WERI-Rb-1 (cell line): ENCODE results near the gene AFF1.

Source experiments
- DNase-seq: peaks from one replicate; pipeline ENCODE4 v3.0.0-alpha.2; 2020
- H3K27ac ChIP-seq: fragments of 250-450 bp; sonication (Bioruptor Pico); 2 replicates; pipeline ENCODE4 v1.5.1; 2020; ENCODE audit warnings: mild to moderate bottlenecking, moderate library complexity
- H3K27me3 ChIP-seq: fragments of 250-450 bp; sonication (Bioruptor Pico); 2 replicates; pipeline ENCODE4 v1.5.1; 2021; ENCODE audit warnings: mild to moderate bottlenecking, low read depth, moderate library complexity; ENCODE audit not compliant: insufficient read depth, severe bottlenecking
- H3K36me3 ChIP-seq: fragments of 250-450 bp; sonication (Bioruptor Pico); 2 replicates; pipeline ENCODE4 v1.5.1; 2020; ENCODE audit warnings: mild to moderate bottlenecking, moderate library complexity
- H3K4me3 ChIP-seq: 2 replicates; pipeline ENCODE4 v1.5.1; 2011; ENCODE audit warnings: low read depth, mild to moderate bottlenecking, control low read depth, low read length
- H3K9me3 ChIP-seq: fragments of 250-450 bp; sonication (Bioruptor Pico); 2 replicates; pipeline ENCODE4 v1.5.1; 2021; ENCODE audit warnings: mild to moderate bottlenecking, moderate library complexity; ENCODE audit not compliant: severe bottlenecking
- TF ChIP-seq, protein P1 (sequence below): IDR thresholded peaks from 2 replicates; pipeline ENCODE4 v1.5.1; 2011; ENCODE audit warnings: low read depth, mild to moderate bottlenecking, control low read depth, inconsistent platforms, low read length

AFF1 gene

GRCh38 chr4:87042221-87042620 lies 107.4 kb downstream of the AFF1 start:
- Histone ChIP-seq H3K9me3 (no peaks in the 10 kb centered on the region), H3K36me3 (peaks cover 15% of the 10 kb centered on the region), H3K4me3 (no peak overlapping the region), H3K27me3 (no peaks in the 10 kb centered on the region), H3K27ac (no peak overlapping the region)
- TF ChIP-seq, protein P1, sequence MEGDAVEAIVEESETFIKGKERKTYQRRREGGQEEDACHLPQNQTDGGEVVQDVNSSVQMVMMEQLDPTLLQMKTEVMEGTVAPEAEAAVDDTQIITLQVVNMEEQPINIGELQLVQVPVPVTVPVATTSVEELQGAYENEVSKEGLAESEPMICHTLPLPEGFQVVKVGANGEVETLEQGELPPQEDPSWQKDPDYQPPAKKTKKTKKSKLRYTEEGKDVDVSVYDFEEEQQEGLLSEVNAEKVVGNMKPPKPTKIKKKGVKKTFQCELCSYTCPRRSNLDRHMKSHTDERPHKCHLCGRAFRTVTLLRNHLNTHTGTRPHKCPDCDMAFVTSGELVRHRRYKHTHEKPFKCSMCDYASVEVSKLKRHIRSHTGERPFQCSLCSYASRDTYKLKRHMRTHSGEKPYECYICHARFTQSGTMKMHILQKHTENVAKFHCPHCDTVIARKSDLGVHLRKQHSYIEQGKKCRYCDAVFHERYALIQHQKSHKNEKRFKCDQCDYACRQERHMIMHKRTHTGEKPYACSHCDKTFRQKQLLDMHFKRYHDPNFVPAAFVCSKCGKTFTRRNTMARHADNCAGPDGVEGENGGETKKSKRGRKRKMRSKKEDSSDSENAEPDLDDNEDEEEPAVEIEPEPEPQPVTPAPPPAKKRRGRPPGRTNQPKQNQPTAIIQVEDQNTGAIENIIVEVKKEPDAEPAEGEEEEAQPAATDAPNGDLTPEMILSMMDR: no peak
- DNase-seq: no peak

DNA sequence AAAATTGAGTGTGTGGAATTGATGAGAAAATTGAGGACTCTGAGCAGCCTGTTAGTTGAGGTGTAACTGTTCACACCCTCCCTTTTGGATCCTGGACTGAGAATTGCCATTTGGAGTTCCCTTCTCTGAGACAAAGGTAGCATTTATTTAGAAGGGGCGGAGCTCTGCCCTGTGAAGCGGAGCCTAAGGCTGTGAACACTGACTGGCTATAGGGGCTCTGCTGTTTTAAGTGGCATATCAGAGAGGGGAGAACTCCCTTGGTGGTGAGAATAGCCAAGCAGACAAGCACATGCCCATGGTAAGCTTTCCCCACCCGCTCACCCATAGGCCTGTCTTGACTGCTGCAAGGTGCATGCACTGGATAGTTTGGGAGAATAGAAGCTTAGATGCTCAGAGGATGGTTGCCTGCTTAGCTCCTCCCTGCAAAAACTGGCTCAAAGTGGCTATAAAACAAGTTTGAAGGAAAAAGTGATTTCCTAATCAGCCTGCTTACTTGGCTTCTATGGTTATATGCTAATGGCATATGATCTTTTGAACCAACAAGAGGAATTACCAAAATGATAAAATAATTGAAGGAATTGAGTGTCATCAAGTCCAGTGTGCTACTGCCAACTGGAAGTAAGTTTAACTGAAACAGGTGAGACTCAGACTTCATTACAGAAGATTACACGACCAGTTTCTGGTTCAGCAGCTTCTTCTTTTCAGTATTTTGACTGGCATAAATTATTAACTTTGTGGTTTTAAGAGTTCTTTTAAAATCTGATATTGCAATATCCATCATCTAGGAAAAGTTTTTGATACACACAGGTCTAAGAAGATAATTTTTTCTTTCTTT lies 108.4 kb downstream of the AFF1 start:
- H3K4me3 ChIP-seq: no peak overlapping the region
- DNase-seq: no peak
- TF ChIP-seq, protein P1: no peak
- H3K36me3 ChIP-seq: peaks cover 25% of the 10 kb centered on the region
- no peak overlapping the region for H3K27ac ChIP-seq
- H3K9me3 ChIP-seq: no peaks in the 10 kb centered on the region
- H3K27me3 ChIP-seq: no peaks in the 10 kb centered on the region

DNA sequence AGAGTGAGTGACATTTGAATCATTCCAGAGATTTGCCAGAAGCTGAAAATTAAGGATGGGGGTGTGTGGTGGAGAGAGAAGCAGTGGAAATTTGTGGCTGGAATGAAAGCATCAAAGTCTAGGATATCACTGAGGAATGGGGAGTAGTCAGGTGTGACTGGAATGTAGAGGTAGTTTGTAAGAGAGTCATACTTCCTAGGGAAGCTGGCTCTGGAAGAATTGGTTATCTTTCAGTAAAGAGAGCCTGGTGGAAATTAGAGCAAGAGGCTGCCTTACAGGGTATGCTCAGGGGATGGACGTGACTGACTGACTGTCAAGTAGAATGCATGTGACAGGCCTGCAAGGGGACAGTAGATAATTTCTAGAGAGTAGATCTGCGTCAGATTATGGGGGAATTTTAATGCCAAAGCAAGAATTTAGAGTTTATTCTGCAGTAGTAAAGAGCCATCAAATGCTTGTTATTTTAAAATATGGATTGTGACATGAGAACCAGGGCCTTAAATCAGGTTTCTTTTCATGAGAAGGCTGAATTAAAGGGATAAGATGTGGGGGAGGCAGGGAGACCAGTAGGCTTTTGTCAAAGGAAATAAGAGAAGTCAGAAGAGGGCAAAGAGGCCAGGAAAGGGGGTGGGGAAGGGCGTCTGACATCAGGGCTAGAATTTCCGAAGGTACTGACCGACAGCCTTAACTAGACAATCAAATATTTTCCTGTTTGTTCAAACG lies 109.9 kb downstream of the AFF1 start:
- TF ChIP-seq, protein P1: no peak
- Histone ChIP-seq H3K36me3 (peaks cover 33% of the 10 kb centered on the region), H3K27me3 (no peaks in the 10 kb centered on the region), H3K27ac (no peak overlapping the region; the same call in 1 of the 2 replicates), H3K4me3 (no peak overlapping the region), H3K9me3 (no peaks in the 10 kb centered on the region)
- DNase-seq: no peak

DNA sequence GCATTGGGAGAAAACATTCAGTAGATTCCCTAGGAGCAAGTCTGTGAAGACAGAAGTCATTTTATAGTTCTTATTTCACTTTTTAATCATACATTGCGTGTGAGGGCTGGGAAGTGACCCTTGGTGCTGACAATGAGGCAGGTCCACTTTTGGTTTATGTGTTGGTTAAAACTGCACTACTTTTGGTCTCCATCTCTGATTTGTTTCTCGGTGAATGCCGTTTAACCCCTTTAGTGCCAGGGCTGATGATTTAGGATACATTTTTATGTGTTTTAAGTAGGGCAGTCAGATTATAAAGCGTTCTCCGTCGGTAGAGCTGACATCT lies 110.4 kb downstream of the AFF1 start:
- Histone ChIP-seq H3K36me3 (peaks cover 35% of the 10 kb centered on the region), H3K27ac (no peak overlapping the region; the same call in 1 of the 2 replicates), H3K27me3 (no peaks in the 10 kb centered on the region), H3K4me3 (no peak overlapping the region), H3K9me3 (no peaks in the 10 kb centered on the region)
- no peak for DNase-seq
- TF ChIP-seq, protein P1: no peak

- TF ChIP-seq, protein P1: no peak
- H3K36me3 ChIP-seq: peaks cover 37% of the 10 kb centered on the region
- H3K9me3 ChIP-seq: no peaks in the 10 kb centered on the region
- H3K27ac ChIP-seq: no peak overlapping the region
- H3K4me3 ChIP-seq: no peak overlapping the region
- no peaks in the 10 kb centered on the region for H3K27me3 ChIP-seq
- DNase-seq: no peak
Measured at GRCh38 chr4:87045659-87046058, 110.8 kb downstream of the AFF1 start.
